Measurements from ENCODE around the gene NEK5.
"Not testable (repeated sequence)": the region's sequence is repeated elsewhere in the genome, so short reads cannot be mapped to it uniquely, and the experiment has no call there.

NEK5 gene

GRCh38 chr13:52036037-52036436, 92.8 kb downstream of the NEK5 start:
- DNase-seq (ENCODE audit: low read depth) = no peak
- TF ChIP-seq CTCF (IDR thresholded peaks at IDR 0.05; ENCODE audit: low read depth, low read length, missing control alignments) = no peak
- H3K4me3 ChIP-seq (ENCODE audit: low read depth, low read length) = no peak overlapping the region

GRCh38 chr13:52034616-52035226, 94.2 kb downstream of the NEK5 start:
- DNase-seq (ENCODE audit: low read depth) = no peak
- no peak overlapping the region for H3K4me3 ChIP-seq (ENCODE audit: low read depth, low read length)
- TF ChIP-seq CTCF (IDR thresholded peaks at IDR 0.05; ENCODE audit: low read depth, low read length, missing control alignments) = no peak

- no peak for TF ChIP-seq CTCF (IDR thresholded peaks at IDR 0.05; ENCODE audit: low read depth, low read length, missing control alignments)
- H3K4me3 ChIP-seq (ENCODE audit: low read depth, low read length) = no peak overlapping the region
Observed at GRCh38 chr13:52033039-52033438, 95.8 kb downstream of the NEK5 start.

GRCh38 chr13:52030401-52030800, 98.5 kb downstream of the NEK5 start:
- DNase-seq (ENCODE audit: low read depth); H3K4me3 ChIP-seq (ENCODE audit: low read depth, low read length): not testable (repeated sequence)

More at GRCh38 chr13:52033039-52033438, 95.8 kb downstream of the NEK5 start:
- no peak for DNase-seq (ENCODE audit: low read depth)

GRCh38 chr13:52029569-52029968, 99.3 kb downstream of the NEK5 start:
- no peak overlapping the region for H3K4me3 ChIP-seq (ENCODE audit: low read depth, low read length)
- DNase-seq (ENCODE audit: low read depth) = no peak
- TF ChIP-seq CTCF (IDR thresholded peaks at IDR 0.05; ENCODE audit: low read depth, low read length, missing control alignments) = no peak

- no peak for TF ChIP-seq CTCF (IDR thresholded peaks at IDR 0.05; ENCODE audit: low read depth, low read length, missing control alignments)
- no peak for DNase-seq (ENCODE audit: low read depth)
- H3K4me3 ChIP-seq (ENCODE audit: low read depth, low read length) = no peak overlapping the region
Observed at GRCh38 chr13:52027832-52028231, 101.0 kb downstream of the NEK5 start.

- DNase-seq (ENCODE audit: low read depth) = no peak
- H3K4me3 ChIP-seq (ENCODE audit: low read depth, low read length) = no peak overlapping the region
- TF ChIP-seq CTCF (IDR thresholded peaks at IDR 0.05; ENCODE audit: low read depth, low read length, missing control alignments) = no peak
Observed at GRCh38 chr13:52026246-52026626, 102.6 kb downstream of the NEK5 start.

Measured in GM12864 (cell line).